ENCODE results near the gene ADD1.

Gene ADD1

GRCh38 chr4:2804973-2805501 is 38.6 kb upstream of the ADD1 start:
- no peak for DNase-seq (ENCODE audit: low read depth in 2 of 2, low spot score in 1 of 2)

DNA sequence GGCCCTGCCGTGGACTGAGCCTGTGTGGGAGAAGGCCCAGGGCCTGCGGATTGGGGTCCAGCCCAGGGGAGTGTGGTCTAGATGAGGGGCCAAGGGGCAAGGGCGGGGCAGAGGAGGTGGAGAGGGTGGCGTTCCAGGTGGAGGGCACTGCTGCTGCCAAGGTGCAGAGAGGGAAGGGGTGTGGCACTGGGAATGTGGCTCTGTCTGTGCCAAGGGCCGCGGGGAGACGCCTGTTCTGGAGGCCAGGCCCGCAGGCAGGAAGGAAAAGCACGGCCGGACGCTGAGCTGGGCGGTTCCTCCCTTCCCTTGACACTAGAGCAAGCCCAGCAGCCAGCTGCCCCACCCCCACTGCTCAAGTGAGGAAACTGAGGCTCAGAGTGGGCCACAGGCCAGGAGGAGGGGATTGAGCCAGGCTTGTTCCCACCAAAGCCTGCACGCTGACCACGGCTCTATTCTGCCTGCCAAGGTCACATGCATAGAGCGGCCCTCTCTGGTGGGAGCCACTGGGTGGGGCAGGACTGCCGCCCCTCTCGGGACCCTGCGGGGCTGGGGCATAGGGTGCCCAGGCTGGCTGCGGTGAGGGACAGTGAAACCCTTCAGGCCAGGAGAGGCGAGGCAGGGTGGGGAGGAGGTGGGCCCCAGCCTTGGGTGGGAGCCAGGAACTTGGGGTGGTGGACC is 37.8 kb upstream of the ADD1 start:
- DNase-seq (ENCODE audit: low read depth in 2 of 2, low spot score in 1 of 2) = no peak

DNA sequence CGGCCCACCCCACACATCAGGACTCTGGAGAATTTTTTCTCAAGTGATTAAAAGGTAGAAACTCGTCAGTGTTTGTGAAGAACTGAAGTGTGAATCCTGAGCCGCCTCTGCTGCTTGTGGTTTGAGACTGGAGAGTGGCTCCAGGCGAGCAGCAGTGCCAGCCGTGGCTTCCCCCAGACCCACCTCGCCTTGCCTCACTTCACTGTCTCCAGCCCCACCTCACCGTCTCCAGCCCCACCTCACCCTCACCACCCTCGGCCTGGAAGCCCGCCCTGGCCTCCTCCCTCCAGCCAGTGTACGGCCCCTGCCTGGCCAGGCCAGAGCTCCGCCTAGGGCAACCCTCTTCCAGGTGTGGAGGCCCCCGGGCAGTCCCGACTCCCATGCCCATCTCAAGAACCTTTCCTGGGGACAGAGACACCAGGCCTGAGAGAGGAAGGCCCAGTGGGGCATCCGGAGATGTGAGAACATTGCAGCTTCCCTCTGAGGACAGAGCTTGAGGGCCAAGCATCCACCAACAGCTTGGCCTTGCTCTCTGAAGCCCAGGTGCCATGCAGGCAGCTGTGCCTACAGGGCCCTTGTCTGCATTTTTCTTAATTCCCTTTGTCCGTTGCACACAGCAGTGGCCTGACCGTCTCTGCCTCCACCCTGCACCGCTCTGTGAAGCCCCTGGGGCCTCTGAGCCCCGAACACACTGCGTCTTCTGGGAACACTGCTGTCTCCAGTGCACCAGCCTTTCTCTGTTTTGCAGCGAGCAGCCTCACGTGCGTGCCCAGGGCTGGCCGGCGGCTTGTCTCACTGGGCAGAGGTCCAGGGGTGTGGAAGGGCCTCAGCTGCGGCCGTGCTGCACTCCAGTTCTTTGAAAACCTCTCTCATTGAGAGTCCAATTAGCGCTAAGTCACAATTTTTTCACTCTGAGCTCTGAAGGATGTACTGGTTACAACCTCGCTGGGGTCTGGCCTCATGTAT is 37.0 kb upstream of the ADD1 start:
- DNase-seq (ENCODE audit: low read depth in 2 of 2, low spot score in 1 of 2) = no peak

DNA sequence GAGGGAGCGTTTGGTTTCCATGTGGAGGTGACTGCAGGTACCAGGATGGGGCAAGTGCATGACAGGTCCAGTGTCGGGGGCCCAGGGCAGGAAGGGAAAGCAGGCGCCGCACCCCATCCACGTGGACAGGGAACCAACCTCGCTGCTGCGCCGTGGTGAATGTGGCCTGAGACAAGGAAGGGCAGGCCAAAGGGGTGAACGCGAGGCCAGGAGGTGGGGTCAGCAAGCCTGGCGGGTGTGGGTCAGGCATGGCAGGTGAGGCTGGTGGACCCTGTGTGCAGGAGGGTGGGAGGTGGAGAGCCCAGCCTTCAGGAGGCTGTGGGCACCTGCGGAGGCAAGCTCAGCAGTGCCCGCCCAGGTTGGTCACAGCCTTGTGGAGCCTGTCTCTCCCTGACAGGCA is 36.1 kb upstream of the ADD1 start:
- DNase-seq (ENCODE audit: low read depth in 2 of 2, low spot score in 1 of 2) = no peak

DNA sequence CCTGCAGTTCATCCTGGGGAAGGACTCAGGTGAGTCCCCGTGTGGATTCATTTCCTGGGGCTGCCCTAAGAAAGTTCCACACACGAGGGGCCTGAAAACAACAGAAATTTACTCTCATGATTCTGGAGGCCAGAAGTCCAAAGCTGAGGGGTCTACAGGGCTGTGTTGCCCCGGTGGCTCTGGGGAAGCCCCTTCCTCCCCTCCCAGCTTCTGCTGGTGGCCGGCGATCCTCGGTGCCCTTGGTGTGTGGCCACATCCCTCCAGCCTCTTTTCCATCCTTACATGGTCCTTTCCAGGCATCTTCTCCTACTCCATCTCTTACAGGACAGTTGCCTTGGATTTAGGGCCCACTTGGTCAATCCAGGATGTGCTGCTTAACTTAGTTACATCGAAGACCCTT is 35.6 kb upstream of the ADD1 start:
- no peak for DNase-seq (ENCODE audit: low read depth in 2 of 2, low spot score in 1 of 2)

DNA sequence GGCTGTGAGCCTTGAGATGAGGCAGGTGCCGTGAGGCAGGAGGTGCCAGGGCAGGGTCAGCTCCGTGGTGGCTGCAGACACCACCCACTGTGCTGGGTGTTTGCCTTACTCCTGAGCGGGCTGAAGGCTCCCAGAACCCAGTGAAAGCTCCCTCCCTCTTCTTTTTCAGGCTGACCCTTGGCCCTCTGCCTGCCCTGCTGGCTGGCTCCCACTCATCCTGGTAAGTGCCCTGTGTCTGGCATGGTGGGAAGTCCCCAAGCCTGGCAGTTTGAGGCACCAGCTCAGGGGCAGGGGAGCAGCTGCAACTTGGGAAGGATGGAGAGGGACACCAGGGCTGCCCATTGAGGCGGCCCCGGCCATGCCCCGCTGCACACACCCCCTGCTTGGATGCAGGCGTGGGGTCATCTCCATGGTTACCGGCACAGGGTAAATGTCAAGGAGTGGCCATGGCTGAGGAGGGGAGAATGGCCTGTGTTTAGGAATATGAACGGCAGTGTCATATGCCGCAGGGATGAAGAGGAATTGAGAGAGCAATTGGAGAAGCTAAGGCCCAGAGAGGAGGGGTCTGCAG is 33.9 kb upstream of the ADD1 start:
- DNase-seq (ENCODE audit: low read depth in 2 of 2, low spot score in 1 of 2) = no peak

DNA sequence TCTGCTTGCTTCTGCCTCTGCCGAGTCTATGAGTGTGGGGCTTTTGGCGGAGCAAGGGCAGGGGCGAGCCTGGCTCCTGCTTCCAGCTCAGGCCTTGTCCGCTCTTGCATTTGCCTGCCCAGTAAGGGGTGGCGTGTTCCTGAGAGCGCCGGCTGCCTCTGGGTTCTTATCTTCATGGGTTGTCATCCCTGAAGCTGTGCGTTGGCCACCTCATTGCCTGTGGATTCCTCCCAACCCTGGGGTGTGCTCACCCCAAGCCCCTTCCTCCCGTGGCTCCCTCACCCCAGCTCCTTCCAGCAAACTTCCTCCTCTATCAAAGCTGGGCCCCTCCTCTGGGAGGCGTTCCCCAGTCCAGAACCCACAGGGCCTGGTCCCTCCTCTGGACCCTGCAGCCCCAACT is 33.3 kb upstream of the ADD1 start:
- no peak for DNase-seq (ENCODE audit: low read depth in 2 of 2, low spot score in 1 of 2)

DNA sequence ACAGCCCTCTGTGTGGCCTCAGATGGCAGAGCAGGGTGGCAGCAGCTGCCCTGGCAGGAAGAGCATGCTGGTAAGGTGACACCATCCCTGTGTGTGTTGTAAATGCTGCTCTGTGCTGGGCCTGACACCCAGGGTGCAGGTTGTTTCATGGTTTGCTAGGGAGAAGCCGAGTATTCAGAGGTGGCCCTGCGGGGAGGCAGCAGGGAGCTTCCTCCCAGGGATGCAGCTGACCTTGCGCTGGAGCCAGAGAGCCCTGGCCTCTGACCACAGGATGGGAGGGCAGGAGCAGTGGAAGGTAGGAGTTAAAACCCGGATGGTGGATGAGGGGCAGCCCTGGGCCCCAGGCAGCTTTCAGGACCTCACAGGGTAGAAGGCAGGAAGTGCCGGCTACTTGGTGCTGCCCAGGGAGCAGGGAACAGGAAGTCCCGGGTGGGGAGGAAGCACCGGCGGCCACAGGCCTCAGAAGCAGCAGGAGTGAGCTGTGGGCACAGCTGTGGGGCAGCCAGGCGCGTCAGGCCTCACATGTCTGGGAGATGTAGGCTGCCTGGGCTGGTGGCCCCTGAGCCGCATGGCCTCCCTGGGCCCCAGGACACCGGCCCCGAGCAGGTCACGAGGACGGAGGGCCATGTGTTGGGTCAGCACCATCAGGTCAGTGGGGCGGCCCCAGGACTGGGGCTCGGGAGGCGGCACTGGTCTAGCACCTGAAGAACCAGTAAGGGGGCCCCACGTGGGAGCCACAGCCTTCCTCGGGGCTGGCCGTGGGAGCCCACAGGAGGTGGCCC is 31.6 kb upstream of the ADD1 start:
- no peak for DNase-seq (ENCODE audit: low read depth in 2 of 2, low spot score in 1 of 2)

DNA sequence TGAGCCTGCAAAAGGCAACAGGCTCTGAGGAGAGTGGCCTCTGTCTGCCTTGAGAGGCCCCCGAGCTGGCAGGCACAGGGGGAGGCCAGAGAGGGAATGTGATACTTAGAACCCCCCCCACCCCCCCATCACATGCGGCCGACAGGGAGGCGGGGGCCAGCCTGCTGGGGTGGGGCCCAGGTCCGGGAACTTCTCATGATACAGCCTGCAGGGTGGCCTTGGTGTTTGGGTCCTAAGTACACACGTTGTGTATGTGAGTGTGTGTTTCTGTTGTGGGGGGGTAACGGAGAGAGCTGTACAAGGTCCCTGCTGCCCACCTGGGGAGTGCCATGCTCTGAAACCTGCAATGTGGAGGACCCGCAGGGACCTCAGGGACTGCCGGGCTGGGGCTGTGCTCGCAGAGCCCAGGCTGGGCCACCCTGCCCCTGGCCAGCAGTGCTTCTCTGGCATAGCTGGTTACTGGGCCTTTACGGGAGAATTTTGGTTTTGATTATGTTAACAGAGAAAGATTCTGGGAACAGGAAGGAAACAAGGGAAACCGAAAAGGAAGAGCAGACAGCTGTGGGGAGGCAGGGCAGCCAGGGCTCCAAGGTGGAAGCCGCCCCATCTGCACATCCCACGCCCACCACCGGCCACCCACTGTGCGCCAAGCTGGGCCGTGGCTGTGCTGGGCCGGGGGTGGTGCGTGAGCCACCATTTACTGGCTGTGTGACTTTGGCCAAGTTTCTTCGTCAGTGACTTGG is 30.9 kb upstream of the ADD1 start:
- DNase-seq (ENCODE audit: low read depth in 2 of 2, low spot score in 1 of 2) = no peak

DNA sequence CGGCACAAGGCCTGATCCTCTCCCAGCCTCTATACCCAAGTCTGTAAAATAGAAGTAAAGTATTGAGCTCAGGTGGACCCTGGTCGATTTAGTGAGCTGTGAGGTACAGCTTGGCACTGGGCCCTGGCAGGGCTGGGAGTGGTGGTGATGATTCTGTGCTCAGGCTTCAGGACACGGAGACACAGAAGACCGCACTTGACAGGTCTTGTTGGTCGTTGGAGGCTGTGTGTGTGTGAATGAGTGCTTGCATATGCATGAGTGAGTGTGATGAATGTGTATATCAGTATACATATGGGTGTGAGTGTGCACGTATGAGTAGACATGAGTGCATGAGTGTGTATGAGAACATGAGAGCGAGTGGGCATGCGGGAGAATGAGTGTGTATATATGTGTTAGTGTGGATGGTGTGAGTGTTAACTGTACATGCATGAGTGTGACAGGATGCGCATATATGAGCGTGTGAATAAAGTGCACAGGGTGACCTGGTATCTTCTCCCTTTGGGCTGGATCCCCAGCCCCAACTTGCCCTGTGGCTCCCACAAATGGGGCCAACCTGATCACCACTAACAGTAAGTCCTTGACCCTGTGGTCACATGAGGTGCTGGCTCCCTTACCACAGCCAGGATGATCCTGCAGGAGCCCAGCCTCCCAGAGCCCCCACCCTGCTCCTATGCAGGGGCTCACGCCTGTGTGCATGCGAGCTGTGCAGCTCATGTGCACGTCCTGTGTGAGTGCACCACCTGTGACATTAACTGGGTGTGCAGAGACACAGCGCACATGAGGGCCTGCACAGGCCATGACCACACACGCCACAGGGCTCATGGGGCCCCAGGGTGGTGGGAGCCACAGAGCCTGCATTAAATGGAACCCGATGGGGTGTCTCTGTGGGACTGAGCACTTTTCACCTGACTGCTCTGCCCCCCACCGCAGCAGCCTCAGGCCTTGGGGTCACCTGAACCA is 29.9 kb upstream of the ADD1 start:
- DNase-seq (ENCODE audit: low read depth in 2 of 2, low spot score in 1 of 2) = no peak

DNA sequence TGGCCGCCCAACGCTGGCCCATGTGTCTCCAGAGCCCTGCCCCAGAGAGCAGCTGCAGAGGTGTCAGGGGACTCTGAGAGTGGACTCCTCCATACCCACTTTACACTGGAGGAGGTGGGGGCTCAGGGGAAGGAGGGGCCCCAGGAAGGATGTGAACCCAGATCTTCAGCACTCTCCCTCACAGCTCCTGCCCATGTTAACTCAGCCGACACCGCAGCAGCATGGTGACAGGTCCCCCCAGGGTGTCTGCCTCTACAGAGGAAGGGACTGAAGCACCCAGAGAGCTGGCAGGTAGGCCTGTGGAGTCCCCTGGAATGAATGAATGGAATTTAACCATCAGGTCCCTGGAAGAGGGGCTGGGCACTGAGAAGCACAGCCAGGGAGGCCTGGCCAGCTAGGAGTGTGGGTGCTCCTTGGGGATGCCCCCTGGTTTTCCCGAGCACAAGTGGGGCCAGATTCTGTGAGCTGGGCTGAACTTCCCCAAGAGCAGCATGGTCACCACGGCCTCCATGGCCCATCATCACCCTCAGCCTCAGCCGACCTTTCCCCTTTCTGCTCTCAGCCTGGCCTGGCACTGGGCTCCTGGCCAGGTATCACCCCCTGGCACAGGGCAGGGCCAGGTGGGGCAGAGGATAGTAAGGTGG is 28.9 kb upstream of the ADD1 start:
- no peak for DNase-seq (ENCODE audit: low read depth in 2 of 2, low spot score in 1 of 2)

GRCh38 chr4:2816401-2816954 is 27.2 kb upstream of the ADD1 start:
- no peak for DNase-seq (ENCODE audit: low read depth in 2 of 2, low spot score in 1 of 2)

GRCh38 chr4:2817137-2817536 is 26.5 kb upstream of the ADD1 start:
- DNase-seq (ENCODE audit: low read depth in 2 of 2, low spot score in 1 of 2) = no peak

DNA sequence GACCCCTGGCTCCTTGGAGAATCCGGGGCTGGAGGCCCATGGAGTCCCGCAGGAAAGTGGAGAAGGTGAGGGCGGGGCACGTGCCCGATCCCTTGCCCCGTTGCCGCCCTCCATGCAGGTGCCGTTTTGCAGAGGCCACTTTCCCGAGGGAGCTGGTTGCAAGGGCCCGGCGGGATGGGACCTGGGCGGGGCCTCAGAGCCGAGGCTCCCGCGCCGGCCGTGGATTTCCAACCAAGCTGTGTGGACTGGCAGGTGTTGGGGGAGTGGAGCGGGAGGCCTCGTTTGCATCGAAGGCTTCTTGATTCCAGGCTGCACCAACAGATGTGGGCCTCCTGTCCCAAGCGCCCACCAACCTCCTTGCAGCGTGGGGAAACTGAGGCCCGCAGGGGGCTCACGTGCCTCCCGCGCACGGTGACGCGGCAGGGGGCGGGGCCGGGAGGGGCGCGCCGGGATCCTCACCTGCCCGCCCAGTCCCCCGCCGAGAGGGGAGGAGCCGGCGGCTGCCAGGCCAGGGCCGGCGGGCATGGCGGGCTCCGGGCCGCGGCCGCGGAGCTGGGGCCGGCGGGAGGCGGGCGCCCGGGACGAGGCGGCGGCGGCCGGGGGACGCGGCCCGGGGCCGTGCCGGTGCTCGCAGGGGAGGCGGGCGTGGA is 25.8 kb upstream of the ADD1 start:
- no peak for DNase-seq (ENCODE audit: low read depth in 2 of 2, low spot score in 1 of 2)

DNA sequence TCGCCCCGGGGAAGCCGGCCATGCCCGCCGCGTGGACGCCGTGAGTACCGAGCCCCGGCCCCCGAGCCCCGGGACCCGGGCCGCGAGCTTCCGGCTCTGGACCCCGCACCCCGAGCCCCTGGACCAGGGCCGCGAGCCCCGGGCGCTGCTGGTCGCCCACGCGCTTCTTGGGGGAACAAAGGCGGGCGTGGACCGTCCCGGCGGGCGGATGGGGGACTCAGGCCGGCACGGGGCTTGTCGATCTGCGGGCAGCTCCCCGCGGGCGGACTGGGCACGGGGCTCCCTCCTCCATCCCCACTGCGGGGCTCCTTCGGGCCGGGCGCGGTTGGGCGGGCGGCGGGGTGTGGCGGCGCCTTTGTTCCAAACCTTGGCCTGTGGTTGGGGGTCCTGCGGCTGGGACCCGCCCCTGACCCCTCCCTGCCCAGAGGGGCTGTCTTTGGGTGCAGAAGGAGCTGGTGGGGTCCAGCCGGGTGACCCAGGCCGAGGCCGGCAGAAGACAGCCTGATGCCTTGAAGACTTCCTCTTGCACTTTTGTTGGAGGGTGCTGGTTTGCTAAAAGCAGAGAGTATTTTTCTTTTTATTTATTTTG is 25.2 kb upstream of the ADD1 start:
- DNase-seq (ENCODE audit: low read depth in 2 of 2, low spot score in 1 of 2) = no peak

DNA sequence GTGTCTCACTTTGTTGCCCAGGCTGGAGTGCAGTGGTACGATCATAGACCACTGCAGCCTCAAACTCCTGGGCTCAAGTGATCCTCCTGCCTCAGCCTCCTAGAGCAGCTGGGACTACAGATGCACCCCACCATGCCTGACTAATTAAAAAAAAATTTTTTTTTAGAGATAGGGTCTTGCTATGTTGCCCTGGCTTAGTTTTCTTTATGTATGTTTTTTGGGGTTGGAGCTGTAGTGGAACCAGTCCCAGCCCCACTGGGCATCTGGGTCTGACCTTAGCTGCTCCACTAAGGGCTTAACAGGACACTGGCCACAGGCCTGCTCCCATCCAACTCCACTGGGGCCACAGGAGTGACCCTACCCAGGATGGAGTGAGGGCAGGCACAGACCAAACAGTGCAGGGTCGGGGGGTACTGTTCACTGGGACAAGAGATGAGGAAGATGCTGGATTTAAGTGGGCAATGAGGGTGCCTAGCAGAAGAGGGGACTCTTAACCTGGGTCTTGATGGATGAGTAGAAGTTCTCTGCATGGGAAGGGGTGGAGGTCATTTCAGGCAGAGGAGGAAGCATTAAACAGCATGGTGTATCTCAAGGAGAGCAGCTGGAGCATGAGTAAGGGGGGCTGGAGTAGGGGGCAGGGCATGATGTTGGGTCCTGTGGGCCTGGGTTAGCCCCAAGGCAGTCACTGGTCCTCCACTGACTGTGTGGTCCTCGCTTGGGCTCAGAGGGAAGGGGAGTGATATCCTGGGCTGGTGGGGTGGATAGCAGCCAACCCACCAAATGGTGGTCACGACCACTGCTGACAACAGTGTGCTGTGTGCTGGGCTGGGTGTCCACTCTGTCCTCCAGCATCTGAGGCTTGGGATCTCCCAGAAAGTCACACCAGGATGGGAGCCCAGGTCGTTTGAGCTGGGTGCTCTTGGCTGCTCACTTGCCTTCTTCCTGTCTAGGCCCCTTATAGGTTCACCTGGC is 24.1 kb upstream of the ADD1 start:
- DNase-seq (ENCODE audit: low read depth in 2 of 2, low spot score in 1 of 2) = no peak

Measured in stimulated activated CD8-positive, alpha-beta memory T cell treated with anti-CD3 and anti-CD28 coated beads, Interleukin-4, amount 100 ng/mL, for 1 hour (primary cell).